Stimulated activated CD8-positive, alpha-beta memory T cell treated with anti-CD3 and anti-CD28 coated beads, Interleukin-15, amount 100 ng/mL, for 4 hours (primary cell): ENCODE results near the gene HUNK.

Experiments used
- DNase-seq, 2 donors: peaks; one replicate each; pipeline ENCODE4 v3.0.0-alpha.2; 2020; ENCODE audit warnings: low read depth in 2 of 2

The HUNK gene

GRCh38 chr21:31895077-31895835, 22.4 kb downstream of the HUNK start:
- no peak for DNase-seq

GRCh38 chr21:31896019-31896418, 23.2 kb downstream of the HUNK start:
- DNase-seq, result no peak

DNA sequence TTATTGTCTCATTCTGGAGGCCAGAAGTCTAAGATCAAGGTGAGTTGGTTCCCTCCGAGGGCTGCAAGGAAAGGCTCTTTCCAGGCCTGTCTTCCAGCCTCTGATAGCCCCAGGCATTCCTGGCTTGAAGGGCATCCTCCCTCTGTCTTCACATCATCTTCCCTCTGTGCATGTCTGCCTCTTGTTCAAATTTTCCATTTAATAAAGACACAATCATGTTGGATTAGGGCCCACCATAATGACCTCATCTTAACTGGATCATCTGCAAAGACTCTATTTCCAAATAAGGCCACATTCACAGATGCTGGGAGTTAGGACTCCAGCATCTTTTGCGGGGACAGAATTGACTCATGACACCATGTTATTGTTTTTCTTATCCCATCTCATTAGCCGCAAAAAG, 24.5 kb downstream of the HUNK start:
- no peak for DNase-seq

DNA sequence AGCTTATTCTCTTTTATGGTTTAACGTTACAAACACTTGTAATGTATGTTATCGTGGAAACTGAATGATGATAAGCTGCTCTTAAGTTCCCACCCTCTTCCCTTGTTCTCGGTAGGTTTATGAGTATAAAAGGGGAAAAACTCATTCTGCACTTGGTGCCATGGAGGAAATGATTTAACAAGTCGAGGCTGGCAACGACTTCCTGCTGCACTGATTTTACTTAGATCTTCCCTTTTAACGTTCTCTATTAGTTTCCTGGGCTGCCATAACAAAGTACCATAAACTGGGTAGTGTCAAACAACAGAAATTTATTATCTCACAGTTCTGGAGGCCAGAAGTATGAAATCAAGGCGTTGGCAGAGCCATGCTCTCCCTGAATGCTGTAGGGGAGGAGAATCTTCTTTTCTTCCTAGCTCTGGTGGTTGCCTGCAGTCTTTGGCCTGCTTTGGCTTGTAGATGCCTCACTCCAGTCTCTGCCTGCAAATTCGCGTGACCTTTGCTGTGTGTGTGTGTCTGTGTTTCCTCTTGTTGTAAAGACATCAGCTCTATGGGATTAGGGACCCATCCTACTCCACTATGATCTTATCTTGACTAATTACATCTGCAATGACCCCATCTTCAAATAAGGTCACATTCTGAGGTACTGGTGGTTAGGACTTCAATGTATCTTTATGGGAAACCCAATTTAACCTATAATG, 26.3 kb downstream of the HUNK start:
- DNase-seq, result no peak

- DNase-seq, result no peak
Measured at GRCh38 chr21:31900121-31900895, 27.5 kb downstream of the HUNK start.

- no peak for DNase-seq
Measured at GRCh38 chr21:31901315-31901714, 28.5 kb downstream of the HUNK start.

DNA sequence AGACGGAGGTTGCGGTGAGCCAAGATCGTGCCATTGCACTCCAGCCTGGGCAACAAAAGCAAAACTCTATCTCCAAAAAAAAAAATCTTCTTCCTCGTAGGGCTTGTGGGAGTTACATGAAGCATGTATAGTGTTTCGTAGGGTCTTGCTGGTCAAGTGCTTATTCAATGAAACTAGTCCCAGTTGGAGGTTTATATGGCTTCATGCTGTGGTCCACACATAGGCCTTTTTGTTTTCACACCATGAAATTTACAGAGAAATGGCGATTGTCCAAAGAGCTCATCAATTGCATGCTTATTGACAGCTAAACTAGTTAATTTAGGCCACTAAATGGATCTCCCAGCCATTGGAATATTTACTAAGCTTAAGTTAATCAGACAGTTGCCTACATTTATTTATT, 29.6 kb downstream of the HUNK start:
- no peak for DNase-seq

DNA sequence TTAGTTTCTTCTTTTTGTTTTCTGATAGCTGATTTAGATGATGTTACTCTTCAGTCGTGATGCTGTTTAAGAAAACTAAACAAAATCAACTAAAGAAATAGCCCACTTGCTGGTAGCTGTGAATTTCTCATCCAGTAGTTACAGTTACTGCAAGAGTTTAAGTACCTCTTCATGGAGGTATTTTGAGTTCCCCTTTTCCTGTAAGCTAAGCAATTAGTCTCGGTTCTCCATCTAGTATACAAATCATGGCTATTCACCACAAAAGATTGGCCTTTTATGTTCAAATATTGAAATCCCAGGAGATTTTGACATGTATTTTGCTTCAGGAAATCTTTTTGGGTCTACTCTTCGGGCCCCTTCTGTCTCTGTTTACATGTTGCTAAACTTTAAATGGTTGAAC, 31.1 kb downstream of the HUNK start:
- DNase-seq, result no peak

- DNase-seq, result no peak
Measured at GRCh38 chr21:31905503-31906451, 33.0 kb downstream of the HUNK start.

DNA sequence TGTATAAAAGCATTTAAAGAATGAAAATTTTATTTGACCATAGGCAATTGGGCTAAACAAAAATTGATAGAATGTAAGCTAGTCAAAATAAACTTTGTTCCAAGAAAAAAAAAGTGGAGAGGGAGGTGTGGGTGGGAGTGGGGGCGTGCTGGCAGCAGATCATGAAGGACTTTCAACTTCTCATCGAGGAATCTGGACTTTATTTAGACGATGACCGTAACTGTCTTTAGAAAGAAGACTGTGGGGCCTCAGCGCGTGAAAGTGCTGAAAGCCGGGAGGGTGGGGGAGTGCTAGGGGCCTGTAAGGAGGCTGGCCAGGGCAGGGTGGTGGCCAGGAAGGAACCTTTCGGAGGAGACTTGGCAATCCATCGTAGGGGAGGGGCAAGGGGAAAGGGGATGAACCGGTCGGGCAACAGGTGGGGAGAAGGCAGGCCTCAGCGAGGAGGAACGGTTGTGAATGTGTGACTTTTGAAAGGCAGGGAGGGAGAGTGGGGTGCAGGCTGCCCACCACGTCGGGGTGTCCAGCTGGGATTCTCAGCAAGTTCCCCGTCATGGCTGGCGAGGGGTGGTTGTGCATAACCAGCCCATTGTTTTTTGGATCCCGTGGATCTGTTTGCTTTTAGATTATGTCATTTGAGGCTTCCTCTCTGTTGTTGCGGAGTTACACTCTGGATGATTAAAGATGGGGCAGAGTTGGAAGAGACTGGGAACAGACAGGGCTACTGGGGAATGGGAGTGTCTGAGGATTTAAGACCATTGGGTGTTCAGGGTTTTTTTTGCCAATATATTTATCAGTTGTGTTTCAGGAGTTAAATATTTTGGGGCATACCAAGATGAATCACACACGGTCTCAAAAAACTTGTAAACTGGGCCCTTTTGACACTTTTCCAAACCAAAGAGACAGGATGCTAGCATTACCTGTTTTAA, 35.5 kb downstream of the HUNK start:
- DNase-seq, result no peak

- no peak for DNase-seq
Measured at GRCh38 chr21:31909153-31910073, 36.6 kb downstream of the HUNK start.

GRCh38 chr21:31910074-31910470, 37.3 kb downstream of the HUNK start:
- no peak for DNase-seq

DNA sequence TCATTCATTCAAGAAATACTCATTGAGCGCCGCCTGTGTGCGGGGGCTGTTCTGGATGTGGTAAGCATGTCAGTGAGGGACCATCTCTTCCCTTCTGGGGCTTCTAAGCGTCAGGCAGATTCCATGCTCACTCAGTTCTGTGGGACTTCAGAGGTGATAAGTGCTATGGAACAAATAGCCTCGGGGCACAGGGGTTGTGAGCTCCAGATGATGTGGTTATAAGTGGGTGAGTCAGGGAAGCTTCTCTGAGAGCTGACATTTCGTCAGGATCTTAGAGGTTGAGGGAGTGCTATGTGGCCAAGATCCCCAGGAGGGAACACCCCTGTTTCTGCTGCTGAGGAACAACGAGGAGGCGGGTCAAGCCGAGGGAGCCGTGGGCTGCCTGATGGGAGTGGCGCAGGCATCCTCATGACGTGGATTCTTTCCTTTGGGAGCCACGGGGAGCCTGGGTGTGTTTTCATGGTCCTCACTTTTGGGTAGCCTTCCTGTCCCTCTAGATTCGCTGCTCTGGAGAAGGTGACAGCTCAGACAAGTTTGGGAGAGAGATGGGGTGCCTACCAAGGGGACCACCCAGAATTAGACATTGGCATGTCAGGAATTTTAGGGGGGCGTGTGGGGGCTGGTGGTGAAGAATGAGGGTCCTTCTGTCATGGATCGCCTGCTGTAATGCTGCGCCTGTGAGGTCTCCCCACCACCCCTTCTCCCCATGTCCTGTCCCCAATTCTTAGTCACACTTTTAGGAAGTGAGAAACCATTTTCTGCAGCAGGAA, 38.5 kb downstream of the HUNK start:
- DNase-seq, result no peak

DNA sequence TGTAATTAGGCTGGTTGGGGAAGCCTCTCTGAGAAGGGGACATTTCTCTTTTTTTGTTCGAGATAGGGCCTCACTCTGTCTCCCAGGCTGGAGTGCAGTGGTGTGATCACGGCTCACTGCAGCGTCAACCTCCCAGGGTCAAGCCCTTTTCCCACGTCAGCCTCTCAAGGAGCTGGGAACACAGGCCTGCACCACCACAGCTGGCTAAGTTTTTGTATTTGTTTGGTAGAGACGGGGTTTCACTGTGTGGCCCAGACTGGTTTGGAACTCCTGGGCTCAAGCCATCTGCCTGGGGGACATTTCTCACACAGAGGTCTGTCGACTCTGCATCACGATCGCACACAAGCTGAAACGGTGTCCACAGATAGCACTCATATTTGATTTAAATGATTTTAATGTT, 39.7 kb downstream of the HUNK start:
- no peak for DNase-seq

GRCh38 chr21:31913182-31913608, 40.4 kb downstream of the HUNK start:
- DNase-seq, result no peak

GRCh38 chr21:31914472-31914871, 41.7 kb downstream of the HUNK start:
- DNase-seq, result no peak

DNA sequence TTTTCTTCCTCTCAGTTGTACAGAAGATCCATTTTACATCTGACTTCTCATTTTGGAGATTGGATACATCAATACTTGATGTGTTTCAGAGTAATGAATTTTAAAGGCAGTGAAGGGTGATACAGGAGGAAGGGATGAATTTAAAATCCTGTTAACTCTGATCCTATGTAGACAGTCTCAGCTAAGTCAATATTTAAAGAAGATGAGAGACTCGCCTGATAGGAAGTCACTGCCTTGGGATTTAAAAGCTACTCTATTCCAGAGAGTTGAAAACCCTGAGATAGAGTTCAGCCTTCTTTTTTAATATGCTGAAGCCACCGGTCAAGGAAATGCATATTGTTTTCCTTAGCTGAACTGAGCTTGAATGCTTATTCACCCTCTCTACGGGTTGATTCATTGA, 42.7 kb downstream of the HUNK start:
- no peak for DNase-seq

DNA sequence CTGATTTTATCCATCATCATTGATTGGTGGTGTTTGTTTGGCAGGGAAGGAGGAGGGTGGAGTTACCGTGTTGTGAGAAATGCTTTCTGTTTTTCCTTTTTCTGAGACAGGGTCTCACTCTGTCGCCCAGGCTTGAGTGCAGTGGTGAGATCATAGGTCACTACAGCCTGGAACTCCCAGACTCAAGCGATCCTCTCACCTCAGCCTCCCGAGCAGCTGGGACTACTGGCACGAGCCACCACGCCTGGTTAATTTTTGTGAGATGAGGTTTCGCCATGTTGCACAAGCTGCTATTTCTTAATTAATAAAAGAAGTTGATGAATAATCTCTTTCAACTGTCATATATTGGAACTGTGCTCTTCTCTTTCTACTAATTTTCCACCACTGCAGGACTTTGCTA, 44.3 kb downstream of the HUNK start:
- DNase-seq, result no peak
